Heart right ventricle (tissue), 16 donors: ENCODE measurements around the gene SF3B2. TPM values are rescaled to one million over a fixed set of nuclear protein-coding genes. Genes with fewer than 3 reads are reported as not detected.

Experiments
- ATAC-seq, 8 donors: fragments of 200-7000 bp; cut with Tn5 transposase; one replicate each; pipeline ENCODE4 v1.9.1; 2020; ENCODE audit warnings: mild to moderate bottlenecking in 8 of 8, moderate library complexity in 8 of 8, moderate number of reproducible peaks in 1 of 8
- DNase-seq, 2 donors: peaks; one replicate each; pipeline ENCODE4 v3.0.0-alpha.2; 2020
- H3K27ac ChIP-seq, 10 donors: fragments of 200-600 bp; sonication (generic) in 2 of 10; one replicate each; pipeline versions ENCODE4 v1.5.0 to v1.8.0; 2020 to 2022; ENCODE audit warnings: mild to moderate bottlenecking in 3 of 10
- H3K27me3 ChIP-seq, 7 donors: fragments of 200-600 bp; one replicate each; pipeline ENCODE4 v1.8.0; 2021 to 2022; ENCODE audit warnings: mild to moderate bottlenecking in 2 of 7
- H3K36me3 ChIP-seq, 9 donors: fragments of 200-600 bp; sonication (generic) in 1 of 9; one replicate each; pipeline versions ENCODE4 v1.5.0 to v1.8.0; 2020 to 2022; ENCODE audit warnings: mild to moderate bottlenecking in 2 of 9
- H3K4me1 ChIP-seq, 9 donors: fragments of 200-600 bp; sonication (generic) in 1 of 9; one replicate each; pipeline versions ENCODE4 v1.5.0 to v1.8.0; 2020 to 2022; ENCODE audit warnings: mild to moderate bottlenecking in 4 of 9
- H3K4me3 ChIP-seq, 10 donors: fragments of 200-600 bp; sonication (generic) in 2 of 10; one replicate each; pipeline versions ENCODE4 v1.5.0 to v1.8.0; 2020 to 2022; ENCODE audit warnings: mild to moderate bottlenecking in 7 of 10, moderate library complexity in 2 of 10
- H3K9me3 ChIP-seq, 11 donors: fragments of 200-600 bp in 10 of 11; sonication (generic) in 2 of 11; one replicate each; pipeline versions ENCODE4 v1.5.0 to v1.8.0; 2013 to 2022; ENCODE audit warnings: mild to moderate bottlenecking in 2 of 11, control low read depth in 1 of 11, moderate library complexity in 1 of 11
- CTCF ChIP-seq, 9 donors: fragments of 200-600 bp; sonication (generic) in 2 of 9; IDR thresholded peaks; one replicate each; pipeline versions ENCODE4 v1.5.0 to v1.8.0; 2021 to 2022; ENCODE audit warnings: antibody characterized with exemption in 9 of 9, mild to moderate bottlenecking in 5 of 9, moderate library complexity in 1 of 9
- WGBS, 2 donors: extraction: QIAGEN DNeasy Blood & Tissue Kit; methylation state at CpG; one replicate each; pipeline ENCODE4 v1.1.7; 2013; ENCODE audit warnings: inconsistent platforms in 1 of 2; 5-methylcytosine and 5-hydroxymethylcytosine counted together
- intact Hi-C, 10 donors: fragments of 100-400 bp; cut with DNase I; formaldehyde crosslinking; loops; one replicate each; pipeline versions ENCODE4 v1.11.1 to v1.14.2; 2022
- polyA plus RNA-seq, 2 donors: library from polyadenylated mRNA; stranded (reverse); fragments of 200-250 nt; gene quantifications; one replicate each; pipeline ENCODE4 v1.2.3, GENCODE V29; 2013
- total RNA-seq, 10 donors: library from RNA; stranded (reverse); fragmentation: NEBNext Ultra II Directional in 3 of 10; extraction: Animal tissue kit (Norgen Biotek cat#: 25700) in 3 of 10; gene quantifications; one replicate each; pipeline versions ENCODE4 v1.2.1 to v1.2.4, GENCODE V29; 2021 to 2023
- donor health status: Arrhythmogenic right ventricular cardiomyopathy.
- donor health status: ischemic (EF 13 %, LVEDD 7.1; RV severe dilation, severe dysfunction).
- donor health status: healthy with polysubstance abuse.
- donor health status: DM: no; HTN: yes; CAD: no.
- donor health status: DM: no; HTN: no; CAD: no.
- donor health status: ischemic (EF 25% LVEDD 6.9; RV normal size, moderate dysfunction).
- donor health status: ischemic (EF 25% LVEDD 5.7; RV mildly dilated, moderate dysfunction).
- donor health status: healthy.
- donor health status: DM: yes; HTN: yes; CAD: no.
- donor health status: Ischemic cardiomyopathy.
- donor health status: ischemic (EF 35%, LVEDD 5.7; RV mildly dilated, moderate dysfunction).
- donor health status: nonischemic (EF 11% LVEDD 7.7; RV severe dilation, severe dysfunction).
- donor health status: DM: yes; HTN: yes; CAD: no.
- donor health status: PGD.
- donor health status: ischemic (EF 29% LVEDD 5.4; RV normal size, mild dysfunction).
- donor health status: nonischemic (EF 23%, LVEDD 6.1; RV moderate dilation, normal function).

SF3B2 gene
- total and polyA plus RNA-seq, 12 donors = 46.5 to 94.9 (median 72.7) TPM

GRCh38 chr11:66044757-66045156, 7.4 kb upstream of the SF3B2 start:
- 60 to 67% methylated on average over 6 of the region's 6 CpGs for WGBS, 2 donors
- H3K36me3 ChIP-seq = no peaks in the 10 kb centered on the region
- peaks cover 0 to 26% (median 17%) of the 10 kb centered on the region in 7 donors for H3K27me3 ChIP-seq
- no peak for DNase-seq
- H3K27ac ChIP-seq = no peak overlapping the region
- H3K4me3 ChIP-seq = no peak overlapping the region
- no peaks in the 10 kb centered on the region for H3K9me3 ChIP-seq
- intact Hi-C loops = no loop called here
- TF ChIP-seq CTCF (IDR thresholded peaks at IDR 0.05) = no peak
- H3K4me1 ChIP-seq = peaks cover 0 to 36% (median 12%) of the 10 kb centered on the region in 9 donors
- no peak for ATAC-seq

- ATAC-seq = peak; percentile 60 to 82 (median 72)
Observed at GRCh38 chr11:66045177-66045639, 7.0 kb upstream of the SF3B2 start.

GRCh38 chr11:66046901-66047300, 5.3 kb upstream of the SF3B2 start:
- no peaks in the 10 kb centered on the region for H3K9me3 ChIP-seq
- H3K4me3 ChIP-seq = no peak overlapping the region
- no peaks in the 10 kb centered on the region for H3K36me3 ChIP-seq
- no peak for DNase-seq
- no peak for TF ChIP-seq CTCF (IDR thresholded peaks at IDR 0.05)
- peak overlapping the region in 4 of 10 donors; percentile 12 to 77 (median 53) for H3K27ac ChIP-seq
- intact Hi-C loops = no loop called here
- peaks cover 3 to 45% (median 20%) of the 10 kb centered on the region in 9 donors for H3K4me1 ChIP-seq
- peaks cover 0 to 28% (median 17%) of the 10 kb centered on the region in 7 donors for H3K27me3 ChIP-seq
- no peak for ATAC-seq
- WGBS, 2 donors = 90 to 98% methylated on average over 3 of the region's 3 CpGs

More at GRCh38 chr11:66045177-66045639, 7.0 kb upstream of the SF3B2 start:
- Histone ChIP-seq H3K36me3 (no peaks in the 10 kb centered on the region), H3K4me1 (peaks cover 0 to 36% (median 12%) of the 10 kb centered on the region in 9 donors), H3K27me3 (peaks cover 0 to 28% (median 17%) of the 10 kb centered on the region in 7 donors), H3K4me3 (no peak overlapping the region), H3K9me3 (no peaks in the 10 kb centered on the region), H3K27ac (no peak overlapping the region)
- intact Hi-C loops = no loop called here
- 13 to 16% methylated on average over 11 of the region's 11 CpGs for WGBS, 2 donors
- TF ChIP-seq CTCF (IDR thresholded peaks at IDR 0.05) = peak; percentile 76 to 96 (median 91)
- DNase-seq = peak; percentile 71 to 74

GRCh38 chr11:66047541-66048365, 4.4 kb upstream of the SF3B2 start:
- peak in 2 of 8 donors; percentile 11 to 21 for ATAC-seq
- peaks cover 3 to 47% (median 23%) of the 10 kb centered on the region in 9 donors for H3K4me1 ChIP-seq
- intact Hi-C loops = no loop called here

More at GRCh38 chr11:66047541-66048365, 4.4 kb upstream of the SF3B2 start:
- Histone ChIP-seq H3K4me3 (peak overlapping the region in 2 of 10 donors; percentile 43 to 47), H3K9me3 (no peaks in the 10 kb centered on the region), H3K36me3 (no peaks in the 10 kb centered on the region), H3K27me3 (peaks cover 0 to 28% (median 17%) of the 10 kb centered on the region in 7 donors), H3K27ac (peak overlapping the region in 6 of 10 donors; percentile 12 to 77 (median 38))
- no peak for DNase-seq
- WGBS, 2 donors = 62 to 64% methylated on average over 11 of the region's 11 CpGs
- TF ChIP-seq CTCF (IDR thresholded peaks at IDR 0.05) = no peak
